HuH-7 (cell line): ENCODE data around the gene IQCK.
A peak's percentile ranks its signal among the peaks of the same experiment; 100 is the strongest.

Source experiments
- DNase-seq: peaks from one replicate; pipeline ENCODE4 v3.0.0; 2011; ENCODE audit warnings: low spot score

Gene IQCK

DNA sequence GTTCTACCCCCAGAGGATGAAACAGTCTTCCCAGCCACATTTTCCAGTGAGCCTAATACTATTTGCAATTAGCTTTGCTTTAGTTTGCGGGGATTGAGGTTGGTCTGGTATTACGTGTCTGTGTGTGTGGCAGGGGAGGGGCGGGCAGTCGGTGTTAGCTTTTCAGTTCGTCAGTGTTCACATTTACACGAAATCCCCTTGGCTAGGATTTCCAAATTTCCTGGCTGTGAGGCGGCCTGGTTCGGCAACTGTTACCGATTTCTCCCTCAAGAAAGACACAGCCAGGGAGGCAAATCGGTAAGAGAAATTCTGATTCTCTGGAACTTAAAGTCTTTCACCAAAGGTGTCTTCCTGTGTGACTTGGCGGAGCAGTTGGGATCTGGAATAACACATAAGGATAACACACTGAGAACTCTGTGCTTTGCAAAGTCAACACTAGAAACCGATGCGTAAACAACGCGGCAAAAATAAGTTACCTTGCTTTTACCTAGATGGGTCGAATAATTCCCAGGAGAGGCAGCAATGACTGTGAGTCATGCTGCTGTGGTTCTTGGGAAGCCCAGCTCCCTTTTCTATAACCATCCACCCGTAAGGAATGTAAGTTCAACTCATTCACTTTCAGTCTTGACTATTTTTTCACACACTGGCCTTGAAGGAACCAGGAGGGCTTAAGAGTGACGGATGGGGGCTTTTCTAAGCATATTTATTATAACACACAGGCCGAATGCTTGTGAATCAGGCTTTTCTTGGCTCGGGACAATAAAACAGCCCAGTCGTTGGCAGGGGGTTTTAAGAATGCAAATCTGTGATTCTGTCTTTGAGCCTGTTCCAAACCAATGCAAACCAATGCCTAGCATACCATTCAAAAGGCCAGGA is 142.3 kb downstream of the IQCK start:
- no peak for DNase-seq

DNA sequence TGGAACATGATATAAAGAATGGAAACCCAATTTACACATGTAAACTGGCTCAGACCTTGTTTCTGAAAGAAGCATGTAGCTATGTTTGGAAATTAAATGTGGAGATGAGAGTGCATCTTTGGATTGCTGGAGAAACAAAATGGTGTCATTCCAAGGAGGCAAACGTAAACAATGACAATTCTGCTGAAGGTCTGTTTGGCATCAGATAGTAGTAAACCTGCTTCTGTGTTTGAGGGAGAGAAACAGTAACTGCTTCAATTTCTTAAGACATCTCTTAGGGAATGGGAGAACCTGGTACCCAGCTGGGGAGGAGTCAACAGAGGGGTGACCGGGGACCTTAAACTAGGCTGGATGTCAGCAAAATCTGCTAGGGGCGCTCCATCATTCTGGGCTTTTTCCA is 143.1 kb downstream of the IQCK start:
- DNase-seq, result no peak

DNA sequence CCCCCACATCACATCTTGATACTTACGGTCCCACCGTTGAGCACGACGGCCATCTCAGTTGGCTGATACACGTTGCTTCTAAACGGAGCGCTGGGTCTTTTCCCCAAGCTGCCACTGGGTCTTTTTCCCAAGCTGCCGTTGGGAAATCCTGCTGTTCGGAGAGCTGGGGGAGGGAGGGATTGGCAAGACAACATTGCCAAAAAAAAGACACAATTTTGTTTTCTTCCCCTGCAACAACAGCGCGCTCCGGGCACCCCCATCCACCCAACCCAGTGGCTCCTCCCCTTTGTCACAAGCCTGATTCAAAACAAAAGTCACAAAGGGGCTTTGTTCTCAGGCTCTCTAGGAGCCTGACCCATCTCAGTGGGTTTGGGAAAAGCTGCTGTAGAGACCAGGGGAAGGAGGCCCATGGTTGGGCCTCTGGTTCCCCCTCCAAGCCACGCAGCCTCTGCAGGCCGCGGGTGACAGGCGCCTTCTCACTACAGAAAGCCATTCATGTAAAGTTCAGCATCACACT is 143.8 kb downstream of the IQCK start:
- DNase-seq, result no peak

DNA sequence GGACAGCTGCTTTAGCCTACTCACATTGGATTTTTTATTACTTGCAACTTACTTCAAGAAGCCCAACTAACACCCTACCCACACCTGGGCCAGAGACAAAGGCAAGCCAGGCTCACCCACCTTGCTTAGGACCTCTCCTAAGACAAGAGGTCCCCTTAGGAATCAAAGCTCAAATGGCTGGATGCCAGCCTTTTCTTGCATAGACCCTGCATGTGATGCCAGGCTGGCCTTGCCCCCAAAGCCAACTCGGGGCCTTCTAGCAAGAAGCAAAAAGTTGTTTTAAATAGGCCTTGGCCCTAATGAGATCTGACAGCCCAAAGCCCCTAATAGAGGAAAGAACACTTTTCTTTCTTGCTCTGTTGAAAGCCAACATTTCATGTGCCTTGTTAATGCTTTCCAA is 145.9 kb downstream of the IQCK start:
- no peak for DNase-seq

DNA sequence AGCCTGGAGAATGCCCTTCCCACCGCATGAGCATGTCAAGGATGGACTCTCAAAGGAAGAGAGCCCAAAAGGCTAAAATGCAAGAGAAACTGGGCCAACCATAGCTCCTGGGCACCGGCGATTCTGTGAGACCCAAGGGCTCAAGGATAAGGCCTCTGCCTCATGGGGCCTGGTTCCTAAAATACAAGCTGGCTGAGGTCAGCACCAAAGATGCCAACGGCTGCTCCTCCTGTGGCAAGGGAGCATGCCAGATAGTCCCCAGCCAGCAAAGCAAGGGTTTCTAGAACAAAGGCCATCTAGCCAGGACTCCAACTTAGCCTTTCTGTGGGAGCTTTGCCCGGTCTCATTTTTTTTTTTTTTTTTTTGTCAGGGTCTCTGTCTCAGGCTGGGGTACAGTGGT is 146.5 kb downstream of the IQCK start:
- no peak for DNase-seq

DNA sequence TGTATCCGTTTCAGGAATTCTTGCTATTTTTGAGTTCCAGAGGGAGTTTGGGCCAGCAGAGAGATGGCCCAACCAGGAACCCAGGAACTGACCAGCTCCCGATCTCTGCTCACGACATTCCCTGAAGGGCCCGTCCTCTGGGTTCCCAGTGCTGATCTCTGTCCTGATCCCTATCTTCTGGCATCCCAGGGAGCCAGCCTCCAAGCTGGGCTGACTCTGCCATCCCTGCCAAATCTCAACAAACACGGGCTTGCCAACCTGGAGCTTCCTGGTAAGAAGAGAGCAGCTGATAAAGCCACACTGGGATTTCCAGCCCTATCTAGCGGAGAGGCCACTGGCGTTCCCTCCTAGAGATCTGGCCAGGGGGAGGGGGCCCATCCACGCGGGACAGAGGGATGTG is 150.3 kb downstream of the IQCK start:
- no peak for DNase-seq

DNA sequence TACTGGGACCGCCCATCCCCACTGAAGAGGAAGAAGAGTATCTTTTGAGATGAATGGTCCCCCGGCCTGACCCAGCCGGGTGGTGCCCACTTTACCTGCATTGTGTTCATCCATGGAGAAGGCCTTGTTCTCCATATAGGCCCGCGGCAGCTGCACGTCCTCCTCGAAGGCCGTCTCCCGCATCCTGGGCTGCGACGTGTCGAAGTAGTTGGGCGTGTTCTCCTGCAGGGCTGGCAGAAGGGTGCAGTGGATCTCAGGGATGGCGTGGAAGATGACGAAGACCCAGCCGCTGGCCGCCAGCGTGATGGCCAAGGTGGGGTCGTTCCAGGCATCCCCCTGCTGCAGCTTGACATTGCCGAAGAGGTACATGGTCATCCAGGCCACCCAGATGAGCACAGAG is 153.7 kb downstream of the IQCK start:
- DNase-seq, result no peak

DNA sequence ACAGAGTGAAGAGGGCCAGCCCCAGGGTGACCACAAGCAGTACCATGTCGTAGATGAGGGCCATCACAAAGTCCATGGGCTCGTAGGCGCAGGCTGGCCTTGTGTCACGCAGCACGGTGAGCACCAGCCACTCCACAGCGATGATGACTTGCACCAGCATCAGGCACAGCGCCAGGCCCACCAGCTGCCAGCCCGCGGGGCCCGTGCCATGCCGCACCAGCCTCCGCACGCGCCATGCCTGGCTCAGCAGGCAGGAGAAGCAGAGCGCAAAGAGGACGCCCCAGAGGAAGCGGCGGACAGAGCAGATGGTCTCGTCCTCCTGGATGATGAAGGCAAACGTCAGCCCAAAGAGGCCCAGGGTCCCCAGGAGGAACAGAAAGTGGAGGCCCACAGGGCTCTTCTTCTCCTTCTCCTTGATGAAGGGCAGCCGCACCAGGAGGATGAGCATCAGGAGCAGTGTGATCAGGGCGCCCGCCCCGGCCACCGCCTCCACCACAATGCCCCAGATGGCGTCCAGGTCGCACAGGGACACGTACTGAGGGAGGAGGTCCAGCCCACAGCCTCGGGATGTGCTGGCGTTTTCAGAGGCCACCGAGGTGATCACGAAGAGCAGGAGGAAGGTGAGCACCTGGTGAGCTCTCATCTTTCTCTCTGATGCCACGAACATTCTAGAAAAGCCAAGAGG is 154.2 kb downstream of the IQCK start:
- DNase-seq, result no peak

DNA sequence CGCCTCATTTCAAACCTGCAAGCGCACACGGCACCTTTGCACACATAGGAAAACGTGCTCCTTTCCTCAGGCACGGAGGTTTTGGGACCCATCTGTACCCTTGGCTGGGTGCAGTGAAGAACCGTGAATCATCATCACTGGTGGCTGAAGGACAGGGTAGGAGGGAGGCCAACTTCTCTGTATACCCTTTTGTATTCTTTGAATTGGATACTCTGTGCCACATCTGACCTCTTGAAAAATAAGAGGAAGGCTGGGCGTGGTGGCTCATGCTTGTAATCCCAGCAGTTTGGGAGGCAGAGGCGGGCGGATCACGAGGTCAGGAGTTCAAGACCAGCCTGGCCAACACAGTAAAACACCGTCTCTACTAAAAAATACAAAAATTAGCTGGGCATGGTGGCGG is 154.9 kb downstream of the IQCK start:
- no peak for DNase-seq

DNA sequence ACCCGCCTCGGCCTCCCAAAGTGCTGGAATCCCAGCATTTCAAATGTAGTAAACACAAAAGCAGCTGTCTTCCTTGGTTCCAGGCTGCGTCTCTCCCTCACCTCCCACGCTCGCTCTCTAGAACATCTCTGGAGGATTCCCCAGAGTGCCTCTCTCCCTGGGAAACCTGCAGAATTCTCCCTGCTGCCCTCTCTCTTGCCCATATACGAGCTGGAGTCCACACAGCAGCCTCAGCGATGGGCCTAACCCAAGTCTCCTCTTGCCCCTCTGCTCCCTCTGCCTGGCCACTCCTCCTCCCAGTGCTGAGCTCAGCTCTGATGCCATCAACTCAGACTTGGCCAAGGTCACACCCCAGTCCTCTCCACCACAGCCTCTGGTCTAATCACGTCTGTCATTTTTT is 156.0 kb downstream of the IQCK start:
- no peak for DNase-seq

DNA sequence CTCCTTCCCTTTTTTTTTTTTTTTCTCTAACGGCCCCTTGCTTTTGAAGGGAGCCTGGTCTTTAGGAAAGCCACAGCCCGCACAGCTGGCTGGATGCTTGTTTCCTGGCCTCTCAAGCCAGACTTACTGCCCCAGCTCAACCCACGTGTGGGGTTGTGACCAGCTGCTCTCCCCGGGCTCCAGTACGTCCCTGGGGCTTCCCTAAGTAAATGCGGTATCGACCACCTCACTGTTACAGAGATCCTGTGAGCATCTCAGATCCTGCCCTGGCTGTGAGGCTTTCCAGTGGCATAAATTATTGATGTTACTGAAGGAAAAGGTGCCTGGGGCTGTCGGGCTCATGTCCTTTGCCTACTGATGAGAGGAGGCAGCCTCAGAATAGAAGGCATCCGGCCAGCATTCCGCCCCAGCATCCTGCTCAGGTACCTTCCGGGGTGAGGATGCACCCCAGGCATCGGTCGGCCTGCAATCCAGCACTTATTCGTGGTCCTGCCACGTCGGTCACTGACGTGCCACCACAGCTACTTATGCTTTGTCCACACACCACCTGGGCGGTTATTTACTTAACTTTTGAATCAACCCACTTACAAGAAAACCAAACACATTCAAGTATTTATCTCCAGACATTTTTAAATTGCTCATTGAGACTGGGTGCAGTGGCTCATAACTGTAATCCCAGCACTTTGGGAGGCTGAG is 156.9 kb downstream of the IQCK start:
- DNase-seq, result no peak

DNA sequence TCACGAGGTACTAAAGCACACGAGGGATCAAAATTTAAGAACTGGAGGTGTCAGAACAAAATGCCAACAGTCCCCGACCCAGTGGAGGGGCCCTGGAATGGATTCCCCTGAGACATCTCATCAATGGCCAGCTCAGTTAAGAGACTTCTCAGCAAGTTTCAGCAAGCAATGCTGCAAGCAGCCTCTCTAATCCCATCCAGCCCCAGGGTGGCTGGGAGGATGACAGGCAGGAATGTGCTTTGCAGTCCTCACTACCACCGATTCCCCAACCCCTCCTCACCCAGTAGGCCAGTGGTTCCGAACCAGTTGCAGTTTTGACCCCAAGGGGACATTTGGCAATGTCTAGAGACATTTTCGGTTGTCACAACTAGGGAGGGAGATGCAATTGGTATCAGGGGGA is 157.8 kb downstream of the IQCK start:
- no peak for DNase-seq

DNA sequence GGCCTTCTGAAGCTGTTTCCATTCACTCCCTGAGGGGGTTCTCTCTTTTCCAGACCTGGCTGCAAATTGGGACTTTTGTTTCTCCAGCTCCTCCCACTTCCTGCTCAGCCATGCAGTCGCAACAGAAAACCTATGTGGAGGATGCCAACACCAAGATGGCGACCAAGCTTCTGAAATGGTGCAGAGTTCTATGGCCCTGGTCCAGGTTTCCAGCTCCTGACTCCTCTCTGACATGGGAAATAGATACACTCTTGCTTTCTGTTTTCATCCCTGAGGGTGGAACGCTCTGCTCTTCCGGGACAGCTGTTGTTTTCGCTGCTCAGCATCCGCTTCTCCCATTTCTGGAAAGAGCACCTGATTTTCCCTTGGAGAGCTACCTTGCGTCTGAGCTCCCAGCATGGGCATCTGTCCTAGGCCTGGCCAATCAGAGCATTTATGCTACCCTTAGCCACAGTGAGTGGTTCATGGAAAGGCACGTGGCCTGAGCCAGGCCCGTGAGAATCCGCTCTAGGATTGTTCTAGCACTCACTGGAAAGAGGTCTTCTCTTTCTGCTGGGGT is 158.5 kb downstream of the IQCK start:
- DNase-seq, result no peak

DNA sequence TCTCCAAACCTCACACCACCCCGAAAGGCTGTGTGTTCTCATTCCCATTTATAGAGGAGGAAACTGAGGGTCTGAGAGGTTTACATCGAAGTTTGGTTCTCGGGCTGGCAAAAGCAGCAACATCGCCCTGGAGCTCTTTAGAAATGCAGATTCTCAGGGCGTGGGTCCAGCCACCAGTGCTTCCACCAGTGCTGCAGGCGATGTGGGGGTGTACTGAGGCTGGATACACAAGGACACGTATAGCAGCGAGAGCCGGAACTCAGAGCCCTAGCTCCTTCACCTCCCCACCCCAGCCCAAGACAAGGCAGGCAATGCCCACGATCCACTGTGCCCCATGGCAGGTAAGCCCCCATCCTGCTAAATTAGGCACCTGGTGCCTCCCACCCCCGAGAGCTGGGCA is 160.7 kb downstream of the IQCK start:
- DNase-seq, result no peak

DNA sequence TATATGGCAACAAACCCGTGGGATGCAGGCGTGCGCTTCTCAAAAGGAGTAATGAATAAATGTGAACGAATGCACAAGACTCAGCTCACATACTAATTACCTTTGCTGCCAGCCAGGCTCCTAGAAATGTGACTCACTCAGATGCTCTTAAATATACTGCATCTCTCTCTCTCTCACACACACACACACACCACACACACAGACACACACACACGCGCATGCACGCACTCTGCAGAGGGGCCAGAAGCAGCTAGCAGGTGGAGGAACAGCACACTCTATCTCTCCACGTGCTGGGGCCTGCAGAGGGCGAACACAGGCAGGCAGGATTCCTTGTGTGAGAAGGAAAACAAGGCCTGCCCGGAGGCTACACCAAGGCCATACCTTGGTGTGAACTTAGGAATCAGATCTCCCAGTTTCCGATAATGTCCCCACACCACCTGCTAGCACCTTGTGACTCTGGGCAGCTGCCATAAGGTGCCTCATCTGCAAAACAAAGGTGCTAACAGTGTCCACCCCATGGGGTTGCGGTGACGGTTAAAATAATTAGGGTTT is 161.2 kb downstream of the IQCK start:
- DNase-seq, result no peak

DNA sequence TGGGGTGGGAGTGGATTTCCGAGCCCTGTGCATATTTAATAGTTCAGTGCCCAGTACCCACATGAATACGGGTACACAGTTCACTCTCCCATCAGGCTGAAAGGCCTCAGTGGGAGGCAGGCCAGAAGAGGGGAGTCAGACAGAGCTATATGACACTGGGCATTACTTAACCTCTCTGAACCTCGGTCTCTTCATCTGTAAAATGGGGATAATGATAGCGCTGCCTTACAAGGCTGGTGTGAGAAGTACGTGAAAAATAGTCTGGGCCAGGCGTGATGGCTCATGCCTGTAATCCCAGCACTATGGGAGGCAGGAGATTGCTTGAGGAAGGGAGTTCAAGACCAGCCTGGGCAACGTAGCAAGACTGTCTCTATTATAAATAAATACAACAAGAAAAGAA is 163.0 kb downstream of the IQCK start:
- no peak for DNase-seq

DNA sequence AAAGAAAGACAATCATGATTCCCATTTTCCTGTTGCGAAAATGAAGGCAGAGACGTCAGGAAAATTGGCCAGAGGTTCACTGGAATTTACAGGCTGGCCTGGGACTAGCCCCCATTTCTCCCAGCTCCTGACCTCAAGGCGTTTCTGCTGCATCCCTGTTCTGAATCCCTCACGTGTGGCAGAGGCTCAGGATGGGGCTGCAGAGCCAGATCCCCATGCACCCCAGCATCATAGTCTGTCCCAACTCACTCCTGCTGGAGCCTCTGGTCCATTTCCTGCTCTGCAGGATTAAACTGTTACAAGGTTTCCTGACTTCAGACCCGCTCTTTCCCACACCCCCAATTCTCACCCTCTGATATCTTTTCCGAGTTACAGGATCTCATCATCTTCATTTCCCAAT is 163.7 kb downstream of the IQCK start:
- DNase-seq, result no peak

DNA sequence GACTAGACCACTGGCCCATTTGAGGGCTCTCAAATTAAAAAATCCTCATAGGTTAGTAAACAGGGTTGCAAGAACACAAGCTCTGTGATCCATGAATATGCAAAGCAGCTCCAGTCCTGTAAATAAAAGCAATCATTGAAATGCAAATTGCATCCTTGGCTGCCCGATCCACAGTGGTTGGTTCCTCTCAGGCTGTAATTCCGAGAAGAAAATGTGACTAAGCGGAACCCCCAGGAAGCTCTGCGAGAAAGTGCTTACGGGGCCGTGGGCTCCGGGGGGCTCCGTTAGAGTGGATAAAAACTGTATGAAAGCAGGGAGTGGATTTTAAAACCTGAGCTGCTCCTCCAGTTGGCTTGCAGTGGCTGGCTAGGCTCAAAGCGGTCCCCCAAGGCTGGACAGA is 164.1 kb downstream of the IQCK start:
- DNase-seq, result no peak

DNA sequence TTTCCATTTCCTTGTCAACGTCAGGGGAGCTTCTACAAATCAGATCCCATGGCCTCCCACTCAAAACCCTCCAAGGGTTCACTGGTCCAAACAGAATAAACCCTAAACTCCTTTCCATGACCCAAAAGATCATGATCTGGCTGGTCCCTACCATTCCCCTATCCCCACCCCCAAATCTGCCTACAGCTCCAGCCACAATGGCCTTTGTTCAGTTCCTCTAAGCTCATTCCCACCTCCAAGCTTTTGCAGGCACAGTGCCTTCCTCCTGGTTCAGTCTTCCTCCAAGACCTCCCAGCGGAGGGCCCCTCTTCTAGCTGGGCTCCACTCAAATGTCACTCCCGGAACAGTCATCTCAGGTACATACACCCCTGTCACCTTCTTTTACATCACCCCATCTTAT is 164.6 kb downstream of the IQCK start:
- DNase-seq, result no peak

DNA sequence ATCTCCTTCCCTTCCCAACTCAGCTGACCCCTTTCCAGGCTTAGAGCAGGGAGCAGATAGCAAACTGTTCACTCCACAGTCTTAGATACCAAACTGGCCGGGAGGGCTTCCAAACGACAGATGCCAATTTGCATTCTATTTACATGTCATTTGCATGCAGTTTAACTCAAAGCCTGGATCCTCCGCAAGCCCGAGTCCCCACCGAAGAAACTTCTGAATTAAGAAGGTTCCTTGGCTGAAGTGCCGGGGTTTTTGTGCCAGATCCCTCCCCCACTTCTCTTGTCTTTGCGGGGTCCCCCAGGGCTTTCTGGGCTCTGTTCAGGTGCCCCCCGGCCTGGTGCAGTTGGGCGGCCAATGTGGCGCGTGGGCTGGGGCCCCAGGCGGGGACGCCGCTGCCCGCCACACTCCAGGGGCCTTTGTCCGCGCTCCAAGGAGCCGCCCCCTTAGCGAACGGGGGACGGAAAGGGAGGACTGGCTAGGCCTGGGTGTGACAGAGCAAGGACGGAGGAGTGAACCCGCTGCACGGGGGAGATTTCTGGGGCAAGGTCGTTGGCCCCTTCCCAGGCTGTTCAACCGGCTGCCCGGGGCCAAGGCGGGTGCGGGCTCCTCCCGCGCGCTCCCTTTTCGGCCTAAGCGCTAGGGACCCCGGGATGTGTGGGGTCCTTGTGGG is 165.4 kb downstream of the IQCK start:
- DNase-seq, result peak; percentile 53

DNA sequence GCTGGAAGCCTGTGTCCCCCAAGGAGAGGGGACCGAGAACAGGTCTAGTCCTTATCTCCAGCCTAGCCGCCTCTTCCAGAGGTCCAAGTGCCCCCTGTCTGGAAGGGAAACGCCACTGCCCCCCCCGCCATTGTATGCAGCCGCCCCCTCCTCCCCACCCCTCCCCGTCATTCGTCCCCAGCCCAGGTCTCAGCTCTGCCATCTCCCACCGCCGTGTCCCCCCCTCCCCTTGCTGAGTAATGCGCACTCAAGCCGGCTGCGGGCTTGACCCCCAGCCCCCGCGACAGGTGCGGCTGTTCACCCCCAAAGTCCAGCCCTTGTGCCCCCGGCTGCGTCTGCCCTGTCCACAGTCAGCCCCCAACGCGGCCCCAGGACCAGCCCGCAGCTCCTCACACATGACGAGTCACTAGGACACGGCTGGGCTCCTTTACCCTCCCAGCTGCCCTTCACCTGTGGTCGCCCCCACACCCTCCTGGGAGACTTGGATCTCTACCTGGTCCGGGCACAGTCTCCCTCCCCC is 166.0 kb downstream of the IQCK start:
- DNase-seq, result no peak
